HT-29 (cell line): ENCODE measurements around the gene GABRA6. TPM values are rescaled to one million over a fixed set of nuclear protein-coding genes. Genes with fewer than 3 reads are reported as not detected.
"Not testable (repeated sequence)": the region's sequence is repeated elsewhere in the genome, so short reads cannot be mapped to it uniquely, and the experiment has no call there.

ENCODE experiments used
- DNase-seq: peaks from one replicate; pipeline ENCODE4 v3.0.0-alpha.2; 2015; ENCODE audit warnings: low spot score
- total RNA-seq: library from RNA; depleted of rRNA; stranded (reverse); fragments of >200 nt; shearing (Covaris generic); gene quantifications from 2 replicates; pipeline ENCODE4 v1.2.3, GENCODE V29; 2014; rRNA removed

The GABRA6 gene
- not detected in 2 replicates for total RNA-seq

- no peak for DNase-seq
Measured at GRCh38 chr5:161685461-161685860, at the start of gene GABRA6. Gene GABRA6 (plus strand): TSS chr5:161685721. CDS start chr5:161685990, 269 bp downstream.

GRCh38 chr5:161637591-161637990 lies 47.9 kb upstream of the GABRA6 start:
- no peak for DNase-seq

- no peak for DNase-seq
Measured at GRCh38 chr5:161641444-161641843, 44.1 kb upstream of the GABRA6 start.

- DNase-seq, result no peak
Measured at GRCh38 chr5:161645264-161645663, 40.3 kb upstream of the GABRA6 start.

GRCh38 chr5:161651926-161652325 lies 33.6 kb upstream of the GABRA6 start:
- not testable (repeated sequence) for DNase-seq

- no peak for DNase-seq
Measured at GRCh38 chr5:161660806-161661205, 24.7 kb upstream of the GABRA6 start.

- DNase-seq, result no peak
Measured at GRCh38 chr5:161663431-161663830, 22.1 kb upstream of the GABRA6 start.

- peak; percentile 29 for DNase-seq
Measured at GRCh38 chr5:161676103-161676502, 9.4 kb upstream of the GABRA6 start.

- no peak for DNase-seq
Measured at GRCh38 chr5:161686149-161686548, 628 bp downstream of the GABRA6 start.

- no peak for DNase-seq
Measured at GRCh38 chr5:161686881-161687280, 1.4 kb downstream of the GABRA6 start.

- no peak for DNase-seq
Measured at GRCh38 chr5:161687316-161687715, 1.8 kb downstream of the GABRA6 start.

- no peak for DNase-seq
Measured at GRCh38 chr5:161691911-161692310, 6.4 kb downstream of the GABRA6 start.

- no peak for DNase-seq
Measured at GRCh38 chr5:161697001-161697400, 11.5 kb downstream of the GABRA6 start.

- no peak for DNase-seq
Measured at GRCh38 chr5:161700065-161700464, 14.5 kb downstream of the GABRA6 start.

- DNase-seq, result no peak
Measured at GRCh38 chr5:161703528-161703927, 18.0 kb downstream of the GABRA6 start.

GRCh38 chr5:161707382-161707781 lies 21.9 kb downstream of the GABRA6 start:
- no peak for DNase-seq

- no peak for DNase-seq
Measured at GRCh38 chr5:161709239-161709638, 23.7 kb downstream of the GABRA6 start.

- DNase-seq, result no peak
Measured at GRCh38 chr5:161713042-161713441, 27.5 kb downstream of the GABRA6 start.

GRCh38 chr5:161719157-161719556 lies 33.6 kb downstream of the GABRA6 start:
- DNase-seq, result no peak

- DNase-seq, result no peak
Measured at GRCh38 chr5:161720460-161720859, 34.9 kb downstream of the GABRA6 start.

GRCh38 chr5:161734741-161735140 lies 49.2 kb downstream of the GABRA6 start:
- DNase-seq, result no peak

- no peak for DNase-seq
Measured at GRCh38 chr5:161740433-161740832, 54.9 kb downstream of the GABRA6 start.

- no peak for DNase-seq
Measured at GRCh38 chr5:161744276-161744675, 58.8 kb downstream of the GABRA6 start.

GRCh38 chr5:161745392-161745791 lies 59.9 kb downstream of the GABRA6 start:
- no peak for DNase-seq
